Ectodermal cell (in vitro differentiated cells): Measurements from ENCODE around the gene DEK. TPM values are rescaled to one million over a fixed set of nuclear protein-coding genes. Genes with fewer than 3 reads are reported as not detected.
"Not testable (repeated sequence)": the region's sequence is repeated elsewhere in the genome, so short reads cannot be mapped to it uniquely, and the experiment has no call there.

Source experiments
- H3K27ac ChIP-seq: 2 replicates; pipeline ENCODE4 v1.7.0; 2013; ENCODE audit warnings: mild to moderate bottlenecking, low read depth, low read length; ENCODE audit not compliant: insufficient read depth, poor library complexity, severe bottlenecking
- H3K27me3 ChIP-seq: 2 replicates; pipeline ENCODE4 v1.7.0; 2013; ENCODE audit warnings: mild to moderate bottlenecking, low read length; ENCODE audit not compliant: insufficient read depth, control insufficient read depth, poor library complexity, severe bottlenecking
- H3K36me3 ChIP-seq: one replicate; pipeline ENCODE4 v1.7.0; 2013; ENCODE audit warnings: low read length; ENCODE audit not compliant: control insufficient read depth, insufficient read depth
- H3K4me1 ChIP-seq: one replicate; pipeline ENCODE4 v1.7.0; 2013; ENCODE audit warnings: low read length; ENCODE audit not compliant: control insufficient read depth, insufficient read depth
- H3K4me3 ChIP-seq: 2 replicates; pipeline ENCODE4 v1.7.0; 2013; ENCODE audit warnings: low read depth, low read length, control low read depth; ENCODE audit not compliant: insufficient read depth
- H3K9me3 ChIP-seq: 2 replicates; pipeline ENCODE4 v1.7.0; 2013; ENCODE audit warnings: mild to moderate bottlenecking, low read length, moderate library complexity; ENCODE audit not compliant: control insufficient read depth
- WGBS, 2 experiments: methylation state at CpG; one replicate each; pipeline ENCODE4 v1.1.7; 2013; ENCODE audit warnings: missing lambda C conversion rate in 2 of 2; 5-methylcytosine and 5-hydroxymethylcytosine counted together
- polyA plus RNA-seq, 4 experiments: library from polyadenylated mRNA; stranded (reverse); fragments of 50-300 nt; gene quantifications; one replicate each; pipeline ENCODE4 v1.2.3, GENCODE V29; 2013

Gene DEK, protein sequence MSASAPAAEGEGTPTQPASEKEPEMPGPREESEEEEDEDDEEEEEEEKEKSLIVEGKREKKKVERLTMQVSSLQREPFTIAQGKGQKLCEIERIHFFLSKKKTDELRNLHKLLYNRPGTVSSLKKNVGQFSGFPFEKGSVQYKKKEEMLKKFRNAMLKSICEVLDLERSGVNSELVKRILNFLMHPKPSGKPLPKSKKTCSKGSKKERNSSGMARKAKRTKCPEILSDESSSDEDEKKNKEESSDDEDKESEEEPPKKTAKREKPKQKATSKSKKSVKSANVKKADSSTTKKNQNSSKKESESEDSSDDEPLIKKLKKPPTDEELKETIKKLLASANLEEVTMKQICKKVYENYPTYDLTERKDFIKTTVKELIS
- polyA plus RNA-seq (2013, experiment 1 of 4): 255 TPM
- polyA plus RNA-seq (2013, experiment 2 of 4): 240 TPM
- polyA plus RNA-seq (2013, experiment 3 of 4): 230 TPM
- 230 TPM for polyA plus RNA-seq (2013, experiment 4 of 4)

DNA sequence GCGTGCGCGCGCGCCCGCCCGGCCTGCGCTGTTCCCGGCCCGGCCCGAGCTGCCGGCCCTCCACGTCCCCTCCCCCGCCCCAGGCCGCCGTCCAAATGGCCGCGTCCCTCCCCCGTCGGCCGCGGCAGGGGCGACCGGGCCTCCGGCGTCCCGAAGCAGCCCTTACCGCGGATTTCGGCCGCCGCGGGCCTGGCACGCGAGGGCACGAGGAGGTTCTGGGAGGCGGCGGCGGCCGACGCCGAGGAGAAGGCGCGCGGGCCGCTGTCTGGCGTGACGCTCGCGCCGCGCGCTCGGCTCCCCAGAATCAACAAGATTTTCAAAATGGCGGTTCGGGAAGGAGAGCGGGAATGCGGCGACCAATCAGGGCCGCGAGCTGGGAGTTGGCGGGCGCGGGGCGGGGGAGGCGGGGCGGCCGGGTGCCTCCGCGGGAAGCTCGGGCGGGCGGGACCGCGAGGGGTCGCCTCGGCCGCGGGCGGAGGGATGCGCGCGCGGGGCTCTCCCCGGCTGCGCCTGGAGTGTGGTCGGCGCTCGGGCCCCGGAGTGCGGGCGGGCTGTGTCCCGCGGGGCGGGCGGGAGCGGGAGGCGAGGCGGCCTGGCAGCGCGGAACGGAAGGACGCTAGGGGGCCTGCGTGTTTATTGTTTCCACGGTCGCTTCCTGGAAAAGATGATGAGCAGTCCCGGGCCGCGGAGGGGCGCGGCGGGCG, at the start of gene DEK:
DEK (minus strand) TSS at position 312 of the 704 bp plus-strand sequence. CDS start 543 bp downstream, outside the sequence.
- Histone ChIP-seq H3K9me3 (no peaks in the 10 kb centered on the region), H3K36me3 (no peaks in the 10 kb centered on the region), H3K27me3 (no peaks in the 10 kb centered on the region), H3K4me1 (peaks cover 14% of the 10 kb centered on the region), H3K4me3 (peak within 1 kb of the TSS; percentile 69), H3K27ac (peak within 1 kb of the TSS; percentile 93)
- 0% methylated on average over 113 of the region's 113 CpGs for WGBS, 2 experiments

DNA sequence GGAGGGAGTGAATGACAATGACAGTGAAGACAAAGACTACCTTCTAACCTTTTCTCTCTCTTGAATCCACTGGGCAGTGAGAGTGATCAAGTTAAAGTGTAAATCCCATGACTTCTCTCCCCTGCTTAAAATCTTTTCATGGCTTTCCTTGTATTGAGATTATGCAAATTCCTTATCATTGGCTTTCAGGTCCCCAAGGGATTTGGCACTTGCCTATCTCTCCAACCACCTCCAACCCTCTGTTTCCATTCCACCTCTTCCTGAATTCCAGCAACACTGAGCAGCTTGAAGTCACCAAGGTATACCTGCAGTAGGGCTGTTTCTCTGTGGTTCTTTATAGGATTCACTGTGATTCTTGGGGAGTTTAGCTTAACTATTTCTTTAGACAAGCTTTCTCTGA, 48.0 kb upstream of the DEK start:
- Histone ChIP-seq H3K4me1 (no peaks in the 10 kb centered on the region), H3K27me3 (no peaks in the 10 kb centered on the region), H3K27ac (no peak overlapping the region), H3K4me3 (no peak overlapping the region), H3K36me3 (no peaks in the 10 kb centered on the region), H3K9me3 (no peaks in the 10 kb centered on the region)

DNA sequence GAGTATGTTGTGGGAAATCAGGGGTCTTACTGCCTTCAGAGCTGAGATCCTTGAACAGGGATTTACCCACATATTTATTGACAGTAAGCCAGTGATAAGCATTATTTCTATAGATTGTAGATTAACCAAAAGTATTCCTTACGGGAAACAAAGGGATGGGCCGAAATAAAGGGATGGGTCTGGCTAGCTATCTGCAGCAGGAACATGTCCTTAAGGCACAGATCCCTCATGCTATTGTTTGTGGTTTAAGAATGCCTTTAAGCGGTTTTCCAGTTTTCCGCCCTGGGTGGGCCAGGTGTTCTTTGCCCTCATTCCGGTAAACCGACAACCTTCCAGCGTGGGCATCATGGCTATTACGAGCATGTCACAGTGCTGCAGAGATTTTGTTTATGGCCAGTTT, 45.7 kb upstream of the DEK start:
- WGBS, 2 experiments: 74% methylated on average over 8 of the region's 8 CpGs
- not testable (repeated sequence) for H3K36me3 ChIP-seq, H3K27me3 ChIP-seq, H3K4me1 ChIP-seq, H3K4me3 ChIP-seq, H3K9me3 ChIP-seq, H3K27ac ChIP-seq

DNA sequence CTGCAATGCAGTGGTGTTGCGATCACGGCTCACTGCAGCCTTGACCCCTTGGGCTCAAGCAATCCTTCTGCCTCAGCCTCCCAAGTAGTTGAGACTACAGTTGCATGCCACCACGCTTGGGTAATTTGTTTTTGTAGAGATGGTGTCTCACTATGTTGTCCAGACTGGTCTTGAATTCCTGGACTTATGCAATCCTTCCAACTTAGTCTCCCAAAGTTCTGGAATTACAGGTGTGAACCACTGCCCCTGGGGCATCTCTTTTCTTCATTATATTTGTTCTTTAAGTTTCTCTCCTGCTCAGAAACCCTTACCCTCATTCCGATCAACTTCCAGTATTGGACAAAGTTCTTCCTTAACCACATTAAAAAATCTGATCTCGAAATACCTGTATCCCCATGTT, 44.7 kb upstream of the DEK start:
- Histone ChIP-seq H3K27ac (no peak overlapping the region), H3K9me3 (no peaks in the 10 kb centered on the region), H3K27me3 (no peaks in the 10 kb centered on the region), H3K4me1 (no peaks in the 10 kb centered on the region), H3K36me3 (no peaks in the 10 kb centered on the region), H3K4me3 (no peak overlapping the region)
- WGBS, 2 experiments: 85 to 90% methylated on average over 5 of the region's 5 CpGs

DNA sequence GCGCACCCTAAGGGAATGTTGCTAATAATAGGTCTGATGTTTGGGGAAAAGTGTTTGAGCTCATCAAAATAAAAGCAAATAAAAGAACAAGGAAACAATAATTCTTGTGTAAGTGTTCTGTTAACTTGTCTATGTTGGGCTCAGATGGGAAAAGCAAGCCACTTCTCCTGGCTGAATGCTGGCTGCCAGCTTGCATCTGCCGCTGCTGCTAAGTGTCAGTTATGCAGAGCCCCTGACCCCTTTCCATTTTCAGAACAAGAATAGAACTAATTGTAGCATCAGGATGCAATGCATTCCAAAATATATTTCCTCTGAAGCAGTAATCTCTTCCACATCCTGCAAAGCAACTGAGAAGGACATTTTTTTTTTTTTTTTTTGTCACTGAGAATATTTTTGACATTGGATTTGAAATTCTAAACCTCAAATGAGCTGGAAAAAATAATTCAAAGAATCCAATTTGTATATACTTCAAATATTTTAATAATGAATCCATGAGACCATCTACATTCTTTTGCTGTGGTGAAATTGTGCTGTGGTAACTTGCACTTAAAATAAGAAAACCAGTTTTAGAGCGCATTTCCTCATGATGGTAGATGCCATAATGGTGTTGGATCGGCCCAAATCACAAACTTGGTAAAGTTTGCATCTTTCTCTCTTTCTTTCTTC, 43.9 kb upstream of the DEK start:
- H3K9me3 ChIP-seq: no peaks in the 10 kb centered on the region
- no peaks in the 10 kb centered on the region for H3K27me3 ChIP-seq
- 92 to 97% methylated on average over 4 of the region's 4 CpGs for WGBS, 2 experiments
- no peaks in the 10 kb centered on the region for H3K36me3 ChIP-seq
- peaks cover 2% of the 10 kb centered on the region for H3K4me1 ChIP-seq
- no peak overlapping the region for H3K4me3 ChIP-seq
- H3K27ac ChIP-seq: no peak overlapping the region

DNA sequence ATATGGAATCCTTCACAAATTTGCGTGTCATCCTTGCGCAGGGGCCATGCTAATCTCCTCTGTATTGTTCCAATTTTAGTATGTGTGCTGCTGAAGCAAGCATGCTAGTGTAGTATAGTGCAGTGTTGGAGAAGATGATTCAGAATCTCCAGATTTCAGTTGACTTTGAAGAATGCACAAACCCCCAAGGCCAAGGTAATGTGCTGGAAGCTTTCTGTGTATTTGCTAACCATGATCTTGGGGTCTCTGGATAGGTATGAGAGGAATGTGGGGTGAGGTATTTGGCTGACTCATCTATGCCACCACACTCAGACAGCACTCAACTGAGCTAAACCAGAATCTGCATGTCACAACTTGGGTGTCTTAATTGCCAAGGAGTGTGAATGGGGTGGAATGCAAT, 42.6 kb upstream of the DEK start:
- Histone ChIP-seq H3K27ac (no peak overlapping the region), H3K4me1 (peaks cover 4% of the 10 kb centered on the region), H3K27me3 (no peaks in the 10 kb centered on the region), H3K9me3 (no peaks in the 10 kb centered on the region), H3K4me3 (no peak overlapping the region), H3K36me3 (no peaks in the 10 kb centered on the region)
- 88 to 97% methylated on average over 2 of the region's 2 CpGs for WGBS, 2 experiments

GRCh38 chr6:18302561-18303439, 38.5 kb upstream of the DEK start:
- Histone ChIP-seq H3K4me1 (peaks cover 4% of the 10 kb centered on the region), H3K9me3 (no peaks in the 10 kb centered on the region), H3K4me3 (no peak overlapping the region), H3K27ac (no peak overlapping the region), H3K27me3 (no peaks in the 10 kb centered on the region), H3K36me3 (no peaks in the 10 kb centered on the region)
- 66 to 67% methylated on average over 8 of the region's 8 CpGs for WGBS, 2 experiments

GRCh38 chr6:18293076-18293904, 29.0 kb upstream of the DEK start:
- H3K36me3 ChIP-seq: no peaks in the 10 kb centered on the region
- no peak overlapping the region for H3K4me3 ChIP-seq
- H3K9me3 ChIP-seq: no peaks in the 10 kb centered on the region
- no peaks in the 10 kb centered on the region for H3K27me3 ChIP-seq
- no peaks in the 10 kb centered on the region for H3K4me1 ChIP-seq
- no peak overlapping the region for H3K27ac ChIP-seq
- WGBS, 2 experiments: 88 to 94% methylated on average over 5 to 6 of the region's 6 CpGs

- Histone ChIP-seq H3K27ac (no peak overlapping the region), H3K4me3 (no peak overlapping the region), H3K36me3 (no peaks in the 10 kb centered on the region), H3K27me3 (no peaks in the 10 kb centered on the region), H3K4me1 (no peaks in the 10 kb centered on the region), H3K9me3 (no peaks in the 10 kb centered on the region)
- 94 to 95% methylated on average over 4 of the region's 4 CpGs for WGBS, 2 experiments
Measured at GRCh38 chr6:18289283-18289682, 25.0 kb upstream of the DEK start.
